PC-9 (cell line): ENCODE measurements around the gene DNAAF9. TPM values are rescaled to one million over a fixed set of nuclear protein-coding genes. Genes with fewer than 3 reads are reported as not detected.

Experiments used
- BruUV-seq: library from RNA; stranded (reverse); fragments of 400-500 nt; replicated peaks from 2 replicates; lab custom pipeline; 2021; lab: Mats Ljungman, UMichigan
- CTCF ChIA-PET: fragments of 300-600 bp; sonication (Branson Sonifier 250); formaldehyde crosslinking; loops from one replicate; lab custom pipeline; 2022; ENCODE audit warnings: antibody characterized with exemption; lab: Charles Lee
- POLR2A ChIA-PET: fragments of 300-600 bp; sonication (Branson Sonifier 250); formaldehyde crosslinking; loops from one replicate; lab custom pipeline; 2022; ENCODE audit warnings: antibody characterized with exemption; ENCODE audit not compliant: unreplicated experiment; lab: Charles Lee
- DNase-seq, 2 experiments: peaks; one replicate each; pipeline versions ENCODE4 v3.0.0 to v3.0.0-alpha.2; 2015 to 2022; ENCODE audit warnings: mixed read lengths in 1 of 2
- H2AFZ ChIP-seq: fragments of 200-600 bp; sonication (generic); 2 replicates; pipeline ENCODE4 v1.8.1; 2017; ENCODE audit warnings: antibody characterized with exemption
- H3F3A ChIP-seq: fragments of 200-600 bp; sonication (generic); 2 replicates; pipeline ENCODE4 v1.8.1; 2017; ENCODE audit warnings: antibody characterized with exemption, mild to moderate bottlenecking, low read depth; ENCODE audit not compliant: insufficient read depth
- H3K27ac ChIP-seq: fragments of 200-600 bp; sonication (generic); 2 replicates; pipeline ENCODE4 v1.6.1; 2016; ENCODE audit warnings: mixed run types
- H3K27me3 ChIP-seq: fragments of 200-600 bp; sonication (generic); 2 replicates; pipeline ENCODE4 v1.6.1; 2016; ENCODE audit warnings: low read depth, mixed run types; ENCODE audit not compliant: insufficient read depth
- H3K36me3 ChIP-seq: fragments of 200-600 bp; sonication (generic); 2 replicates; pipeline ENCODE4 v1.6.1; 2016; ENCODE audit warnings: low read depth, mixed run types
- H3K4me1 ChIP-seq: fragments of 200-600 bp; sonication (generic); replicated peaks from 2 replicates; pipeline ENCODE4 v1.6.1; 2016; ENCODE audit warnings: mixed run types; ENCODE audit not compliant: insufficient read depth
- H3K4me2 ChIP-seq: fragments of 200-600 bp; sonication (generic); 2 replicates; pipeline ENCODE4 v1.6.1; 2017; ENCODE audit warnings: mixed run types
- H3K4me3 ChIP-seq: fragments of 200-600 bp; sonication (generic); 2 replicates; pipeline ENCODE4 v1.6.1; 2016; ENCODE audit warnings: mixed run types
- H3K79me2 ChIP-seq: fragments of 200-600 bp; sonication (generic); 2 replicates; pipeline ENCODE4 v1.6.1; 2017; ENCODE audit warnings: low read depth, mixed run types
- H3K9me2 ChIP-seq: fragments of 200-600 bp; sonication (generic); 2 replicates; pipeline ENCODE4 v1.8.1; 2017; ENCODE audit warnings: mild to moderate bottlenecking; ENCODE audit not compliant: insufficient read depth
- H3K9me3 ChIP-seq: fragments of 200-600 bp; sonication (generic); 2 replicates; pipeline ENCODE4 v1.8.1; 2016; ENCODE audit warnings: low read depth; ENCODE audit not compliant: insufficient read depth
- H4K20me1 ChIP-seq: fragments of 200-600 bp; sonication (generic); 2 replicates; pipeline ENCODE4 v1.8.1; 2017; ENCODE audit not compliant: insufficient read depth
- CTCF ChIP-seq: fragments of 200-600 bp; sonication (generic); conservative IDR thresholded peaks from 2 replicates; pipeline ENCODE4 v1.6.1; 2017; ENCODE audit warnings: mixed run types, antibody characterized with exemption, mild to moderate bottlenecking, moderate library complexity
- EZH2 ChIP-seq: fragments of 200-600 bp; sonication (generic); IDR thresholded peaks from 2 replicates; pipeline ENCODE4 v1.8.0; 2017; ENCODE audit warnings: antibody characterized with exemption, low read depth
- intact Hi-C: fragments of 100-400 bp; cut with micrococcal nuclease; formaldehyde crosslinking; loops from one replicate; pipeline ENCODE4 v1.10.0; 2022; ENCODE audit not compliant: unreplicated experiment
- total RNA-seq: library from RNA; stranded (reverse); gene quantifications from 2 replicates; pipeline ENCODE4 v1.2.3, GENCODE V29; 2021

Gene DNAAF9
- total RNA-seq, 1 experiment from 2014 or later = 2.6 TPM

- CTCF ChIA-PET = interaction anchor here (0.6 kb wide), 1 partner anchor 1428 kb away, joined by 7 read pairs; no protein-coding TSS in a partner anchor
- POLR2A ChIA-PET = no interaction called here
- no peak for DNase-seq
- Histone ChIP-seq H3K27ac (no peak overlapping the region), H3K79me2 (no peaks in the 10 kb centered on the region), H3K9me3 (no peaks in the 10 kb centered on the region), H3K27me3 (no peaks in the 10 kb centered on the region), H3K4me3 (no peak overlapping the region), H2AFZ (no peak overlapping the region), H3K36me3 (no peaks in the 10 kb centered on the region), H3K4me1 (peaks cover 5% of the 10 kb centered on the region; the same call in 1 of the 2 replicates), H3K9me2 (no peaks in the 10 kb centered on the region), H3F3A (no peaks in the 10 kb centered on the region), H4K20me1 (no peaks in the 10 kb centered on the region), H3K4me2 (no peak overlapping the region)
- no TSS peak for BruUV-seq
- no peak for TF ChIP-seq EZH2
- no peak for TF ChIP-seq CTCF
- intact Hi-C loops = no loop called here
Measured at GRCh38 chr20:3413393-3413889, 6.0 kb upstream of the DNAAF9 start.

- intact Hi-C loops = no loop called here
- no peak for DNase-seq
- Histone ChIP-seq H3K27me3 (no peaks in the 10 kb centered on the region), H3K9me2 (no peaks in the 10 kb centered on the region), H3F3A (no peaks in the 10 kb centered on the region), H3K4me2 (no peak overlapping the region), H3K9me3 (no peaks in the 10 kb centered on the region), H3K36me3 (no peaks in the 10 kb centered on the region), H2AFZ (no peak overlapping the region), H3K4me1 (peaks cover 5% of the 10 kb centered on the region; the same call in 1 of the 2 replicates), H3K27ac (no peak overlapping the region), H3K79me2 (no peaks in the 10 kb centered on the region), H3K4me3 (no peak overlapping the region), H4K20me1 (no peaks in the 10 kb centered on the region)
- no TSS peak for BruUV-seq
- POLR2A ChIA-PET = no interaction called here
- TF ChIP-seq EZH2 = no peak
- TF ChIP-seq CTCF = no peak
- CTCF ChIA-PET = no interaction called here
Measured at GRCh38 chr20:3412600-3413392, 5.3 kb upstream of the DNAAF9 start.

DNA sequence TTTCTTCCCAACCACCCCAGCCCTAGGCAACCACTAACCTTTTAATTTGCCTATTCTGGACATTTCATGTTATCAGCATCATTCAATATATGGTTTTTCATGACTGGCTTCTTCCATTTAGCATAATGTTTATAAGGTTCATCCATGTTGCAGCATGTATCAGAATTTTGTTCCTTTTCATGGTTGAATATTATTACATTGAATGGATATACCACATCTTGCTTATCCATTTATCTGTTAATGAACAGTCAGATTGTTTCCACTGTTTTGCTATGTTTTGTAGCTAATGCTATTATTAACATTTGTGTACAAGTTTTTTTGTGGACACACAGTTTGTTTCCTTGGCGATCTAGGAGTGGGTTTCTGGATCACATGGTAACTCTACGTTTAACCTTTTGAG, 3.0 kb upstream of the DNAAF9 start:
- no peak overlapping the region for H3K4me2 ChIP-seq
- no peak overlapping the region for H3K27ac ChIP-seq
- H3K9me2 ChIP-seq = no peaks in the 10 kb centered on the region
- POLR2A ChIA-PET = no interaction called here
- no peak overlapping the region for H3K4me3 ChIP-seq
- CTCF ChIA-PET = interaction anchor here (0.6 kb wide), 1 partner anchor 141 kb away, joined by 3 read pairs; no protein-coding TSS in a partner anchor
- BruUV-seq = no TSS peak
- no peaks in the 10 kb centered on the region for H3K79me2 ChIP-seq
- peaks cover 13% of the 10 kb centered on the region for H3F3A ChIP-seq
- intact Hi-C loops = no loop called here
- no peaks in the 10 kb centered on the region for H3K36me3 ChIP-seq
- no peak overlapping the region for H2AFZ ChIP-seq
- H3K9me3 ChIP-seq = no peaks in the 10 kb centered on the region
- TF ChIP-seq CTCF (no peak), EZH2 (no peak)
- no peak for DNase-seq
- H3K27me3 ChIP-seq = no peaks in the 10 kb centered on the region
- H4K20me1 ChIP-seq = no peaks in the 10 kb centered on the region
- peaks cover 5% of the 10 kb centered on the region; the same call in 1 of the 2 replicates for H3K4me1 ChIP-seq
